A549 (cell line): ENCODE results near the gene ANO9.

Experiments
- CTCF ChIP-seq: fragments of >200 bp; sonication (Bioruptor Twin); formaldehyde crosslinking; IDR thresholded peaks from 3 replicates; pipeline ENCODE4 v1.5.1; 2016
- MAX ChIP-seq: IDR thresholded peaks from 2 replicates; pipeline ENCODE4 v1.6.1; 2012

GRCh38 chr11:417652-418342, 24.0 kb downstream of the ANO9 start:
- TF ChIP-seq MAX (no peak), CTCF (no peak)
